GM12878 (cell line): Measurements from ENCODE around the gene NPAS3. TPM values are rescaled to one million over a fixed set of nuclear protein-coding genes. Genes with fewer than 3 reads are reported as not detected.

Source experiments
- ATAC-seq: fragments of 200-7000 bp; cut with Tn5 transposase; 3 replicates; pipeline ENCODE4 v1.9.1; 2020; ENCODE audit warnings: mild to moderate bottlenecking, moderate library complexity
- BruUV-seq: library from RNA; stranded (reverse); fragments of 400-500 nt; replicated peaks from 2 replicates; lab custom pipeline; 2021; lab: Mats Ljungman, UMichigan
- CTCF ChIA-PET: fragments of 300-600 bp; sonication (Branson Sonifier 250); formaldehyde crosslinking; extraction: SDS; loops from one replicate; lab custom pipeline; 2021; ENCODE audit warnings: inconsistent platforms; lab: Yijun Ruan, JAX
- POLR2A ChIA-PET: fragments of 350-600 bp; formaldehyde crosslinking; extraction: SDS; loops from one replicate; lab custom pipeline; 2021; ENCODE audit warnings: inconsistent platforms; lab: Charles Lee
- RAD21 ChIA-PET: fragments of 300-600 bp; sonication (Branson Sonifier 250); formaldehyde crosslinking; loops from one replicate; lab custom pipeline; 2023; ENCODE audit warnings: antibody characterized with exemption; ENCODE audit not compliant: unreplicated experiment; lab: Charles Lee
- SMC1A ChIA-PET: fragments of 300-600 bp; sonication (Branson Sonifier 250); formaldehyde crosslinking; loops from one replicate; lab custom pipeline; 2023; ENCODE audit not compliant: unreplicated experiment, uncharacterized antibody; lab: Charles Lee
- DNase-seq: peaks from one replicate; pipeline ENCODE4 v3.0.0-alpha.2; 2011; ENCODE audit warnings: low read depth, low spot score
- FAIRE-seq: peaks from 3 replicates; lab custom pipeline; 2011; peaks lifted over from hg19 to GRCh38; lab: Jason Lieb, UNC
- H2AFZ ChIP-seq: 2 replicates; pipeline ENCODE4 v1.6.0; 2011; ENCODE audit warnings: low read depth, low read length, control low read depth; ENCODE audit not compliant: control insufficient read depth
- H3K27ac ChIP-seq: 2 replicates; pipeline ENCODE4 v1.5.1; 2011; ENCODE audit warnings: control low read depth; ENCODE audit not compliant: control insufficient read depth, insufficient read depth
- H3K27me3 ChIP-seq, 2 experiments: replicated peaks in 1 of 2; 2 replicates each; pipeline versions ENCODE4 v1.6.0 to v1.6.1; 2011; ENCODE audit warnings: low read length in 1 of 2; ENCODE audit not compliant: control insufficient read depth in 2 of 2, insufficient read depth in 2 of 2
- H3K36me3 ChIP-seq, 2 experiments: 2 replicates each; pipeline ENCODE4 v1.5.1; 2011; ENCODE audit warnings: low read length in 1 of 2; ENCODE audit not compliant: control insufficient read depth in 2 of 2, insufficient read depth in 2 of 2
- H3K4me1 ChIP-seq: 2 replicates; pipeline ENCODE4 v1.6.1; 2011; ENCODE audit warnings: mild to moderate bottlenecking, low read length, moderate library complexity, mixed read lengths; ENCODE audit not compliant: control insufficient read depth, insufficient read depth
- H3K4me2 ChIP-seq: 2 replicates; pipeline ENCODE4 v1.6.0; 2011; ENCODE audit warnings: control low read depth; ENCODE audit not compliant: control insufficient read depth, insufficient read depth
- H3K4me3 ChIP-seq: fragments of 200-600 bp; sonication (generic); 2 replicates; pipeline ENCODE4 v1.5.1; 2016
- H3K79me2 ChIP-seq: 2 replicates; pipeline ENCODE4 v1.6.0; 2011; ENCODE audit warnings: low read length; ENCODE audit not compliant: control insufficient read depth, insufficient read depth
- H3K9ac ChIP-seq: 2 replicates; pipeline ENCODE4 v1.8.0; 2011; ENCODE audit warnings: low read length, control low read depth, mixed read lengths; ENCODE audit not compliant: control insufficient read depth, insufficient read depth
- H3K9me3 ChIP-seq: replicated peaks from 3 replicates; pipeline ENCODE4 v1.5.1; 2011; ENCODE audit warnings: mild to moderate bottlenecking, low read length; ENCODE audit not compliant: control insufficient read depth, insufficient read depth
- H4K20me1 ChIP-seq: 2 replicates; pipeline ENCODE4 v1.6.0; 2011; ENCODE audit not compliant: control insufficient read depth, insufficient read depth
- ASH2L ChIP-seq: fragments of 300-600, 200-600 bp; sonication (generic); IDR thresholded peaks from 2 replicates; pipeline ENCODE4 v1.6.1; 2017; ENCODE audit warnings: low read depth, mild to moderate bottlenecking, borderline replicate concordance
- CBX3 ChIP-seq: fragments of 200-600 bp; sonication (generic); IDR thresholded peaks from 2 replicates; pipeline ENCODE4 v1.6.1; 2016; ENCODE audit warnings: low read depth, borderline replicate concordance
- CUX1 ChIP-seq: IDR thresholded peaks from 2 replicates; pipeline ENCODE4 v1.6.1; 2012; ENCODE audit warnings: improper control_type of control experiment, low read depth, low read length; ENCODE audit not compliant: insufficient replicate concordance
- FOXM1 ChIP-seq: IDR thresholded peaks from 2 replicates; pipeline ENCODE4 v1.6.1; 2012; ENCODE audit warnings: low read depth, mild to moderate bottlenecking, inconsistent platforms, low read length, moderate library complexity
- IKZF1 ChIP-seq: fragments of 450-650 bp; conservative IDR thresholded peaks from 2 replicates; pipeline ENCODE4 v1.6.1; 2017; ENCODE audit warnings: antibody characterized with exemption, mild to moderate bottlenecking
- NR2C1 ChIP-seq: fragments of 450-650 bp; IDR thresholded peaks from 2 replicates; pipeline ENCODE4 v1.6.1; 2017; ENCODE audit warnings: antibody characterized with exemption, mild to moderate bottlenecking, moderate library complexity
- REST ChIP-seq: IDR thresholded peaks from 2 replicates; pipeline ENCODE4 v1.6.1; 2012; ENCODE audit warnings: mild to moderate bottlenecking, low read depth, low read length
- RFX5 ChIP-seq: IDR thresholded peaks from 2 replicates; pipeline ENCODE4 v1.6.1; 2011; ENCODE audit warnings: low read depth, low read length, improper control_type of control experiment
- SIN3A ChIP-seq: IDR thresholded peaks from 2 replicates; pipeline ENCODE4 v1.6.1; 2012; ENCODE audit warnings: low read depth, low read length, improper control_type of control experiment
- WGBS: methylation state at CpG from one replicate; pipeline ENCODE4 v1.1.6; 2016; ENCODE audit warnings: low lambda C conversion rate; ENCODE audit not compliant: insufficient replicate concordance, insufficient coverage; ENCODE audit errors: missing lambda C conversion rate; 5-methylcytosine and 5-hydroxymethylcytosine counted together
- in situ Hi-C: fragments of 300-500 bp; cut with MboI; formaldehyde crosslinking; loops from 9 replicates; pipeline ENCODE4 v1.14.3; 2018; ENCODE audit warnings: mixed read lengths
- intact Hi-C: fragments of 100-400 bp; cut with micrococcal nuclease; formaldehyde crosslinking; loops from one replicate; pipeline ENCODE4 v1.14.2; 2022; ENCODE audit not compliant: unreplicated experiment
- polyA plus RNA-seq, 11 experiments: library from polyadenylated mRNA; depleted of rRNA in 4 of 11; unstranded in 6 of 11; stranded (reverse) in 5 of 11; fragments of >200 nt; fragmentation: Nextera tagmentation in 4 of 11; fragmentation: Illumina TruSeq in 1 of 11; extraction: Ambion mirVana in 4 of 11; extraction: Trizol in 1 of 11; gene quantifications; 1 replicate in 1 of 11; 2 replicates in 10 of 11; pipeline versions ENCODE4 v1.2.1 to v1.2.3, GENCODE V29; 2011 to 2016; ENCODE audit warnings: inconsistent platforms in 2 of 11, missing spikeins in 2 of 11, low read depth in 1 of 11
- total RNA-seq, 4 experiments: library from RNA; depleted of rRNA in 3 of 4; stranded (reverse); fragments of >200 nt in 3 of 4; fragmentation: Illumina TruSeq in 1 of 4; extraction: Trizol in 1 of 4; gene quantifications; 2 replicates each; pipeline versions ENCODE4 v1.2.1 to v1.2.3, GENCODE V29; 2013 to 2021

Gene NPAS3
- total and polyA plus RNA-seq, 10 of the 15 experiments (the other 5 are each of a cell fraction or from before 2014, with no cell fraction given): under 0.01 to 2.7 (median 0.03) TPM; not detected in 6

GRCh38 chr14:33194551-33194950 lies 255.9 kb downstream of the NPAS3 start:
- ChIA-PET CTCF (no interaction called here), POLR2A (no interaction called here), RAD21 (interaction anchor here (0.6 kb wide), 1 partner anchor 20 kb away, joined by 3 read pairs; no protein-coding TSS in a partner anchor), SMC1A (interaction anchor here (1.1 kb wide), 1 partner anchor 117 kb away, joined by 3 read pairs; no protein-coding TSS in a partner anchor)
- Histone ChIP-seq H3K9me3 (no peaks in the 10 kb centered on the region), H3K36me3 (no peaks in the 10 kb centered on the region), H3K4me2 (no peak overlapping the region), H2AFZ (no peak overlapping the region), H4K20me1 (no peaks in the 10 kb centered on the region), H3K79me2 (no peaks in the 10 kb centered on the region), H3K4me3 (no peak overlapping the region), H3K27ac (no peak overlapping the region), H3K9ac (no peak overlapping the region), H3K27me3 (0 out of 4 replicates have a peak, but pooled peaks cover 0 to 2% of the 10 kb centered on the region in 2 experiments), H3K4me1 (no peaks in the 10 kb centered on the region)
- no TSS peak for BruUV-seq
- FAIRE-seq (no peak), ATAC-seq (no peak), DNase-seq (no peak)
- in situ Hi-C loops: no loop called here
- TF ChIP-seq IKZF1 (no peak), CBX3 (no peak), RFX5 (no peak), CUX1 (no peak), NR2C1 (no peak), ASH2L (no peak), REST (no peak), SIN3A (no peak), FOXM1 (no peak)
- intact Hi-C loops: no loop called here
- 53% methylated on average over 4 of the region's 4 CpGs for WGBS
